ENCODE measurements around the gene RELL1.

Gene RELL1

GRCh38 chr4:37595875-37596680, 90.1 kb downstream of the RELL1 start:
- H3K4me3 ChIP-seq (ENCODE audit: low read length) = no peak overlapping the region
- TF ChIP-seq CTCF (conservative IDR thresholded peaks at IDR 0.05; ENCODE audit: low read length) = no peak
- DNase-seq (ENCODE audit: low read depth) = no peak

GRCh38 chr4:37594099-37594498, 92.1 kb downstream of the RELL1 start:
- no peak for DNase-seq (ENCODE audit: low read depth)
- H3K4me3 ChIP-seq (ENCODE audit: low read length) = no peak overlapping the region
- TF ChIP-seq CTCF (conservative IDR thresholded peaks at IDR 0.05; ENCODE audit: low read length) = no peak

- TF ChIP-seq CTCF (conservative IDR thresholded peaks at IDR 0.05; ENCODE audit: low read length) = no peak
- no peak for DNase-seq (ENCODE audit: low read depth)
- H3K4me3 ChIP-seq (ENCODE audit: low read length) = no peak overlapping the region
Observed at GRCh38 chr4:37591349-37591748, 94.8 kb downstream of the RELL1 start.

- no peak for DNase-seq (ENCODE audit: low read depth)
- no peak overlapping the region for H3K4me3 ChIP-seq (ENCODE audit: low read length)
- TF ChIP-seq CTCF (conservative IDR thresholded peaks at IDR 0.05; ENCODE audit: low read length) = no peak
Observed at GRCh38 chr4:37590016-37590415, 96.2 kb downstream of the RELL1 start.

GRCh38 chr4:37588150-37588549, 98.0 kb downstream of the RELL1 start:
- DNase-seq (ENCODE audit: low read depth) = no peak
- no peak for TF ChIP-seq CTCF (conservative IDR thresholded peaks at IDR 0.05; ENCODE audit: low read length)
- H3K4me3 ChIP-seq (ENCODE audit: low read length) = no peak overlapping the region

- no peak for DNase-seq (ENCODE audit: low read depth)
- H3K4me3 ChIP-seq (ENCODE audit: low read length) = no peak overlapping the region
- TF ChIP-seq CTCF (conservative IDR thresholded peaks at IDR 0.05; ENCODE audit: low read length) = no peak
Observed at GRCh38 chr4:37586194-37586593, 100.0 kb downstream of the RELL1 start.

- TF ChIP-seq CTCF (conservative IDR thresholded peaks at IDR 0.05; ENCODE audit: low read length) = no peak
- DNase-seq (ENCODE audit: low read depth) = no peak
- H3K4me3 ChIP-seq (ENCODE audit: low read length) = no peak overlapping the region
Observed at GRCh38 chr4:37584493-37585060, 101.6 kb downstream of the RELL1 start.
